GM15510 (cell line): ENCODE results near the gene KCTD21.

Source experiments
- POLR2A ChIP-seq: IDR thresholded peaks from 3 replicates; pipeline ENCODE4 v1.6.1; 2011; ENCODE audit warnings: borderline replicate concordance; ENCODE audit not compliant: insufficient read length; ENCODE audit errors: extremely low read depth

KCTD21 gene

GRCh38 chr11:78151804-78152203 lies 36.6 kb downstream of the KCTD21 start:
- TF ChIP-seq POLR2A: no peak

GRCh38 chr11:78150754-78151153 lies 37.7 kb downstream of the KCTD21 start:
- no peak for TF ChIP-seq POLR2A

- TF ChIP-seq POLR2A: no peak
Measured at GRCh38 chr11:78150346-78150745, 38.1 kb downstream of the KCTD21 start.

- no peak for TF ChIP-seq POLR2A
Measured at GRCh38 chr11:78149646-78150045, 38.8 kb downstream of the KCTD21 start.

- no peak for TF ChIP-seq POLR2A
Measured at GRCh38 chr11:78147807-78148206, 40.6 kb downstream of the KCTD21 start.

GRCh38 chr11:78145511-78146025 lies 42.9 kb downstream of the KCTD21 start:
- no peak for TF ChIP-seq POLR2A

GRCh38 chr11:78140392-78141077 lies 47.9 kb downstream of the KCTD21 start:
- no peak for TF ChIP-seq POLR2A

- TF ChIP-seq POLR2A: peak; percentile 95
Measured at GRCh38 chr11:78139422-78140391, 48.7 kb downstream of the KCTD21 start, which contains the start of gene ALG8. ALG8 (minus strand) TSS chr11:78139626; CDS start chr11:78139588, 38 bp downstream.

GRCh38 chr11:78138694-78139421 lies 49.6 kb downstream of the KCTD21 start:
- no peak for TF ChIP-seq POLR2A

GRCh38 chr11:78138291-78138690 lies 50.1 kb downstream of the KCTD21 start:
- no peak for TF ChIP-seq POLR2A

- TF ChIP-seq POLR2A: no peak
Measured at GRCh38 chr11:78132475-78132874, 56.0 kb downstream of the KCTD21 start.

- TF ChIP-seq POLR2A: no peak
Measured at GRCh38 chr11:78131956-78132355, 56.5 kb downstream of the KCTD21 start.

- no peak for TF ChIP-seq POLR2A
Measured at GRCh38 chr11:78127403-78127802, 61.0 kb downstream of the KCTD21 start.
